HG03460 (cell line): Measurements from ENCODE around the gene RXRA.

Experiments used
- ATAC-seq: cut with Tn5 transposase; IDR thresholded peaks from one replicate; pipeline ENCODE4 v1.9.1; 2021; ENCODE audit not compliant: unreplicated experiment

RXRA gene

DNA sequence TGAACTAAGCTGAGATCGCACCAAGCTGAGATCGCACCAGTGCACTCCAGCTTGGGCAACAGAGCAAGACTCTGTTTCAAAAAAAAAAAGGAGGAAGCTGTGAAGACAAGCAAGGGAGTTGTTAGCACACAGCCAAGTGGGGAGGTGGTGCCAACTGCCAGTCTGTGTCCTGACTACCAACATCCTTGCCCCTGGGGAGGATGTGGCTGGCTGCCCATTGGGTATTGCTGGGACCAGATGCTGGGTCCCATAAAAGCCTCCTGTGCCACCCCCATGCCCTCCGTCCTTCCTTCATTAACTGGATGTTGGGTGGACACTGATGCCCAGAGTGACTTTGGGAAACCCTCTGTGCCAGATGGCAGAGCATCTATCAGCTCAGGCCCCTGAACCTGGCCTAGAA, 158.2 kb downstream of the RXRA start:
- no peak for ATAC-seq

- ATAC-seq: no peak
These were observed 159.4 kb downstream of the RXRA start for GRCh38 chr9:134485653-134486052.

GRCh38 chr9:134486143-134486591, 159.9 kb downstream of the RXRA start:
- no peak for ATAC-seq

DNA sequence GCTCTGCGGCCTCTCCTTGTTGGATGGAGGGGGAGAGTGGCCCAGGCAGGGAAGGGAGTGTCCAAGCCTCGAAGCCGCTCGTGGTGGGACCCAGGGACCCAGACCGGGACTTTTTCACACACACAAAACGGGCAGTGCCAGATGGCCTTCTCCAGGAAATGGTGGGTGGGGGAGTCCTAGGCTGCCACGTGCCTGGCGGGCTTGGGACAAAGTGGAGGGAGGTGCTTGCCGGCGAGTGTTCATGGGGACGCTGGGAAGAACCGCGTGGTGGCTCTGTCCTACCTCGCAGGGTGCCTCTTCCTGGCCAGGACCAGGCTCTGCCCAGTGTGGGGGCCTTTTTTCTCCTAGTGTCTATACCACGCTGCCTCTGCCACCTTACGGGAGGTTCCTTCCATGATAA, 160.3 kb downstream of the RXRA start:
- ATAC-seq: no peak
